Testis (tissue), 3 donors: ENCODE results near the gene NCKAP5. TPM values are rescaled to one million over a fixed set of nuclear protein-coding genes. Genes with fewer than 3 reads are reported as not detected.

Source experiments
- DNase-seq: peaks from one replicate; pipeline ENCODE4 v3.0.0-alpha.2; 2019
- H3K27ac ChIP-seq, 2 donors: fragments of 200-600 bp; sonication (generic); one replicate each; pipeline ENCODE4 v1.5.1; 2019
- H3K27me3 ChIP-seq: fragments of 200-600 bp; sonication (generic); one replicate; pipeline ENCODE4 v1.5.1; 2019
- H3K36me3 ChIP-seq: fragments of 200-600 bp; sonication (generic); one replicate; pipeline ENCODE4 v1.5.1; 2017; ENCODE audit warnings: low read depth; ENCODE audit errors: missing control alignments
- H3K4me1 ChIP-seq: fragments of 200-600 bp; sonication (generic); one replicate; pipeline ENCODE4 v1.5.1; 2019
- H3K4me3 ChIP-seq, 2 donors: fragments of 200-600 bp; sonication (generic); one replicate each; pipeline ENCODE4 v1.5.1; 2017 to 2019
- H3K9me3 ChIP-seq: fragments of 200-600 bp; sonication (generic); one replicate; pipeline ENCODE4 v1.5.1; 2017
- CTCF ChIP-seq, 3 experiments: fragments of 450-650 bp in 2 of 3; fragments of 200-600 bp in 1 of 3; sonication (generic) in 1 of 3; IDR thresholded peaks; one replicate each; pipeline ENCODE4 v1.5.1; 2016 to 2019; ENCODE audit warnings: antibody characterized with exemption in 3 of 3, mild to moderate bottlenecking in 2 of 3, moderate library complexity in 1 of 3
- POLR2A ChIP-seq: fragments of 450-650 bp; IDR thresholded peaks from one replicate; pipeline ENCODE4 v1.6.1; 2017; ENCODE audit warnings: antibody characterized with exemption, mild to moderate bottlenecking, moderate library complexity
- WGBS, 2 donors: methylation state at CpG; one replicate each; pipeline ENCODE4 v1.1.5; 2018; 5-methylcytosine and 5-hydroxymethylcytosine counted together
- intact Hi-C: fragments of 100-400 bp; cut with DNase I; formaldehyde crosslinking; loops from one replicate; pipeline ENCODE4 v1.15.1; 2023; ENCODE audit warnings: low total_unique reads
- polyA plus RNA-seq: library from polyadenylated mRNA; stranded (reverse); fragments of 350-450 nt; fragmentation: Illumina TruSeq; extraction: RNeasy Lipid Tissue Mini Kit (QIAGEN cat#74804); gene quantifications from one replicate; pipeline ENCODE4 v1.2.3, GENCODE V29; 2014; ENCODE audit warnings: low read depth, low replicate concordance; ENCODE audit not compliant: insufficient read depth
- total RNA-seq, 2 donors: library from RNA; depleted of rRNA; stranded (reverse); fragments of >200 nt; gene quantifications; one replicate each; pipeline ENCODE4 v1.2.3, GENCODE V29; 2016

Gene NCKAP5
- total and polyA plus RNA-seq, 3 donors from 2014 or later: 3.0 to 7.6 (median 6.3) TPM

DNA sequence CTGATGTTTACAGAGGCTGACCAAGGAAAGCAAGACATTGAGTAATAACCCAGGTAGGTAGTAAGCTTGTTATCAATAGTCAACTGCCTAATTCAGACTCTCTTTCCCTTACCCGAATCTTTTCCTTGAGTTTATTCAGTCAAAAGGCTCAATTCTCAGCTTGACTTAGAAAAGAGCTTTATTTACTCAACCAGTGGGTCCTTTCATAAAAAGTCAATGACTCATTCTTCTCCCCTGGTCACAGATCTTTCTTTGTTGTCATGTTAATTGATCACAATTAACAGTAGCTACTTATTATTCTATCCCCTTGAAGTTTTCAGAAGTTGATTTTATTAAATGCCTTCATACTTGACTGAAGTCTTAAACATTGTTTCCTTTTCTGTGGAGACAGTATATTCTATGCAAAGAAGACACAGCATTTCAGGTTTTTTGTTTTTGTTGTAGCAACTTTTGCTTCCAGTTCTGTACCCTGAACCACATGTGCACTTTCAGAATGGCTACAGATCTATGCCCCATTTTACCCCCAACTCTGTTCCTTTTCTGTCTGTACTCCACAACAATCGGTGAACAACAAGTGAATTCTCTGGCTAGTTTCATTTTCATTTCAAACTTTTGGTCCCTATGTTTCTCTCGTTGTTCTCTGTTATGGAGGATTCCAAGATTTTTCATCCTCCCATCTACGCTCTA is 428.3 kb downstream of the NCKAP5 start:
- Histone ChIP-seq H3K36me3 (no peaks in the 10 kb centered on the region), H3K27me3 (no peaks in the 10 kb centered on the region), H3K4me3 (no peak overlapping the region), H3K27ac (no peak overlapping the region), H3K4me1 (no peaks in the 10 kb centered on the region), H3K9me3 (no peaks in the 10 kb centered on the region)
- WGBS, 2 donors: 64 to 74% methylated on average over 4 of the region's 4 CpGs
- TF ChIP-seq POLR2A: no peak
- no peak for TF ChIP-seq CTCF (IDR thresholded peaks at IDR 0.05)
- no peak for DNase-seq
- intact Hi-C loops: no loop called here

- Histone ChIP-seq H3K9me3 (no peaks in the 10 kb centered on the region), H3K27ac (no peak overlapping the region), H3K4me1 (no peaks in the 10 kb centered on the region), H3K27me3 (no peaks in the 10 kb centered on the region), H3K4me3 (no peak overlapping the region), H3K36me3 (no peaks in the 10 kb centered on the region)
- DNase-seq: no peak
- TF ChIP-seq CTCF (IDR thresholded peaks at IDR 0.05) (no peak), POLR2A (no peak)
- intact Hi-C loops: no loop called here
- 95 to 98% methylated on average over 4 of the region's 4 CpGs for WGBS, 2 donors
Measured at GRCh38 chr2:133138693-133139092, 429.6 kb downstream of the NCKAP5 start.

GRCh38 chr2:133135035-133135654 is 433.1 kb downstream of the NCKAP5 start:
- Histone ChIP-seq H3K36me3 (no peaks in the 10 kb centered on the region), H3K27me3 (no peaks in the 10 kb centered on the region), H3K4me3 (no peak overlapping the region), H3K9me3 (no peaks in the 10 kb centered on the region), H3K27ac (no peak overlapping the region), H3K4me1 (no peaks in the 10 kb centered on the region)
- intact Hi-C loops: no loop called here
- TF ChIP-seq CTCF (IDR thresholded peaks at IDR 0.05) (no peak), POLR2A (no peak)
- WGBS, 2 donors: 91 to 92% methylated on average over 10 of the region's 10 CpGs
- no peak for DNase-seq

GRCh38 chr2:133130548-133131246 is 437.6 kb downstream of the NCKAP5 start:
- Histone ChIP-seq H3K4me3 (no peak overlapping the region), H3K9me3 (no peaks in the 10 kb centered on the region), H3K4me1 (no peaks in the 10 kb centered on the region), H3K36me3 (no peaks in the 10 kb centered on the region), H3K27ac (no peak overlapping the region), H3K27me3 (no peaks in the 10 kb centered on the region)
- WGBS, 2 donors: 35 to 39% methylated on average over 3 of the region's 3 CpGs
- intact Hi-C loops: no loop called here
- DNase-seq: no peak
- TF ChIP-seq CTCF (IDR thresholded peaks at IDR 0.05) (no peak), POLR2A (no peak)
